Measurements from ENCODE around the gene LYSMD4.

Gene LYSMD4

GRCh38 chr15:99677540-99678134 is 55.6 kb downstream of the LYSMD4 start:
- no peak overlapping the region for H2AFZ ChIP-seq (ENCODE audit: low read depth, low read length)
- no peak overlapping the region for H3K4me3 ChIP-seq (ENCODE audit: low read depth in 1 of 2, low read length in 2 of 2)
- no peaks in the 10 kb centered on the region for H3K27me3 ChIP-seq (ENCODE audit: insufficient read depth, low read length, poor library complexity)
- no peak for DNase-seq
- peaks cover 52% of the 10 kb centered on the region for H3K36me3 ChIP-seq (ENCODE audit: insufficient read depth, low read length)
- peaks cover 9% of the 10 kb centered on the region for H3K4me1 ChIP-seq (ENCODE audit: insufficient read depth, low read length)
- no peak overlapping the region for H3K4me2 ChIP-seq (ENCODE audit: insufficient read depth, low read length)
- no peak overlapping the region for H3K27ac ChIP-seq (ENCODE audit: low read length)
- ATAC-seq (ENCODE audit: insufficient read depth, low read depth) = no peak
- no peak overlapping the region for H3K9ac ChIP-seq (ENCODE audit: low read depth, low read length)
- TF ChIP-seq, protein P1, sequence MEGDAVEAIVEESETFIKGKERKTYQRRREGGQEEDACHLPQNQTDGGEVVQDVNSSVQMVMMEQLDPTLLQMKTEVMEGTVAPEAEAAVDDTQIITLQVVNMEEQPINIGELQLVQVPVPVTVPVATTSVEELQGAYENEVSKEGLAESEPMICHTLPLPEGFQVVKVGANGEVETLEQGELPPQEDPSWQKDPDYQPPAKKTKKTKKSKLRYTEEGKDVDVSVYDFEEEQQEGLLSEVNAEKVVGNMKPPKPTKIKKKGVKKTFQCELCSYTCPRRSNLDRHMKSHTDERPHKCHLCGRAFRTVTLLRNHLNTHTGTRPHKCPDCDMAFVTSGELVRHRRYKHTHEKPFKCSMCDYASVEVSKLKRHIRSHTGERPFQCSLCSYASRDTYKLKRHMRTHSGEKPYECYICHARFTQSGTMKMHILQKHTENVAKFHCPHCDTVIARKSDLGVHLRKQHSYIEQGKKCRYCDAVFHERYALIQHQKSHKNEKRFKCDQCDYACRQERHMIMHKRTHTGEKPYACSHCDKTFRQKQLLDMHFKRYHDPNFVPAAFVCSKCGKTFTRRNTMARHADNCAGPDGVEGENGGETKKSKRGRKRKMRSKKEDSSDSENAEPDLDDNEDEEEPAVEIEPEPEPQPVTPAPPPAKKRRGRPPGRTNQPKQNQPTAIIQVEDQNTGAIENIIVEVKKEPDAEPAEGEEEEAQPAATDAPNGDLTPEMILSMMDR (IDR thresholded peaks at IDR 0.05; ENCODE audit: borderline replicate concordance, extremely low read depth, low read length, poor library complexity, severe bottlenecking) = no peak
- TF ChIP-seq EZH2 (IDR thresholded peaks at IDR 0.05; ENCODE audit: borderline replicate concordance, low read depth, low read length, severe bottlenecking) = no peak
- H3K9me3 ChIP-seq (ENCODE audit: insufficient read depth, low read length, severe bottlenecking) = no peaks in the 10 kb centered on the region
- H4K20me1 ChIP-seq (ENCODE audit: insufficient read depth, low read length) = no peaks in the 10 kb centered on the region
- H3K79me2 ChIP-seq (ENCODE audit: insufficient read depth, low read length) = no peaks in the 10 kb centered on the region
